Neural cell (in vitro differentiated cells): ENCODE data around the gene S100Z. TPM values are rescaled to one million over a fixed set of nuclear protein-coding genes. Genes with fewer than 3 reads are reported as not detected.

Experiments
- H2AFZ ChIP-seq: fragments of 200-600, 300-800 bp; sonication (generic), shearing (Covaris generic); 2 replicates; pipeline ENCODE4 v1.6.0; 2014; ENCODE audit warnings: low read depth, mild to moderate bottlenecking, antibody characterized with exemption, low read length, moderate library complexity
- H3F3A ChIP-seq: fragments of 200-600 bp; shearing (Covaris generic); 2 replicates; pipeline ENCODE4 v1.6.1; 2016; ENCODE audit warnings: mild to moderate bottlenecking, moderate library complexity, mixed read lengths, antibody characterized with exemption, low read length; ENCODE audit not compliant: insufficient read depth, poor library complexity, severe bottlenecking
- H3K27ac ChIP-seq: fragments of 200-600, 300-800 bp; sonication (generic), shearing (Covaris generic); 2 replicates; pipeline ENCODE4 v1.5.1; 2014; ENCODE audit warnings: mild to moderate bottlenecking, low read length, moderate library complexity
- H3K27me3 ChIP-seq: fragments of 300-800, 200-600 bp; sonication (generic), shearing (Covaris generic); 2 replicates; pipeline ENCODE4 v1.6.0; 2014; ENCODE audit warnings: mild to moderate bottlenecking, low read depth, low read length, moderate library complexity; ENCODE audit not compliant: insufficient read depth
- H3K36me3 ChIP-seq: fragments of 300-800, 200-600 bp; sonication (generic), shearing (Covaris generic); 2 replicates; pipeline ENCODE4 v1.5.1; 2014; ENCODE audit warnings: mild to moderate bottlenecking, antibody characterized with exemption, low read length, moderate library complexity; ENCODE audit not compliant: insufficient read depth
- H3K4me2 ChIP-seq: fragments of 300-800, 200-600 bp; sonication (generic), shearing (Covaris generic); 2 replicates; pipeline ENCODE4 v1.6.0; 2014; ENCODE audit warnings: mild to moderate bottlenecking, low read length
- H3K4me3 ChIP-seq: fragments of 300-800, 200-600 bp; sonication (generic), shearing (Covaris generic); 2 replicates; pipeline ENCODE4 v1.5.1; 2014; ENCODE audit warnings: mild to moderate bottlenecking, low read length, moderate library complexity
- H3K79me2 ChIP-seq: fragments of 200-600 bp; shearing (Covaris generic); replicated peaks from 2 replicates; pipeline ENCODE4 v1.6.0; 2014; ENCODE audit warnings: mild to moderate bottlenecking, low read length, moderate library complexity; ENCODE audit not compliant: insufficient read depth
- H3K9ac ChIP-seq: fragments of 300-800, 200-600 bp; sonication (generic), shearing (Covaris generic); 2 replicates; pipeline ENCODE4 v1.6.1; 2016; ENCODE audit warnings: mild to moderate bottlenecking, low read length, mixed read lengths
- H3K9me2 ChIP-seq: fragments of 200-600 bp; shearing (Covaris generic); 2 replicates; pipeline ENCODE4 v1.6.1; 2016; ENCODE audit warnings: mild to moderate bottlenecking, low read length, mixed read lengths; ENCODE audit not compliant: insufficient read depth
- H3K9me3 ChIP-seq: fragments of 200-600, 300-800 bp; sonication (generic), shearing (Covaris generic); 2 replicates; pipeline ENCODE4 v1.6.1; 2016; ENCODE audit warnings: mild to moderate bottlenecking, mixed run types, low read length, moderate library complexity, mixed read lengths
- H4K20me1 ChIP-seq: fragments of 200-600 bp; shearing (Covaris generic); 2 replicates; pipeline ENCODE4 v1.6.1; 2016; ENCODE audit warnings: mild to moderate bottlenecking, mixed run types; ENCODE audit not compliant: insufficient read depth
- EP300 ChIP-seq: fragments of 450-650 bp; conservative IDR thresholded peaks from 2 replicates; pipeline ENCODE4 v1.6.1; 2014; ENCODE audit warnings: antibody characterized with exemption, mild to moderate bottlenecking, moderate library complexity; ENCODE audit not compliant: poor library complexity, severe bottlenecking
- EZH2 ChIP-seq: fragments of 200-600, 300-800 bp; shearing (Covaris generic), sonication (generic); IDR thresholded peaks from 2 replicates; pipeline ENCODE4 v1.6.1; 2014; ENCODE audit warnings: antibody characterized with exemption, low read length, borderline replicate concordance, mild to moderate bottlenecking; ENCODE audit not compliant: insufficient read depth, poor library complexity, severe bottlenecking
- MXI1 ChIP-seq: fragments of 450-650 bp; conservative IDR thresholded peaks from 2 replicates; pipeline ENCODE4 v1.6.1; 2014; ENCODE audit warnings: antibody characterized with exemption, mild to moderate bottlenecking; ENCODE audit not compliant: poor library complexity, severe bottlenecking
- POLR2AphosphoS5 ChIP-seq: IDR thresholded peaks from 2 replicates; pipeline ENCODE4 v1.6.1; 2012
- RAD21 ChIP-seq: fragments of 450-650 bp; conservative IDR thresholded peaks from 2 replicates; pipeline ENCODE4 v1.6.1; 2014; ENCODE audit warnings: antibody characterized with exemption, mild to moderate bottlenecking, moderate library complexity
- SMC3 ChIP-seq: fragments of 450-650 bp; conservative IDR thresholded peaks from 2 replicates; pipeline ENCODE4 v1.6.1; 2014; ENCODE audit warnings: antibody characterized with exemption, mild to moderate bottlenecking, moderate library complexity; ENCODE audit not compliant: poor library complexity
- TAF1 ChIP-seq: IDR thresholded peaks from 2 replicates; pipeline ENCODE4 v1.6.1; 2012; ENCODE audit warnings: low read depth
- polyA plus RNA-seq: library from polyadenylated mRNA; depleted of rRNA; stranded (reverse); fragments of >200 nt; gene quantifications from 2 replicates; pipeline ENCODE4 v1.2.3, GENCODE V29; 2014
- TF ChIP-seq, protein P1 (sequence below): fragments of 450-650 bp; IDR thresholded peaks from 2 replicates; pipeline ENCODE4 v1.5.1; 2014; ENCODE audit warnings: antibody characterized with exemption, mild to moderate bottlenecking, moderate library complexity; ENCODE audit not compliant: poor library complexity, severe bottlenecking
- TF ChIP-seq, protein P2 (sequence below): IDR thresholded peaks from 2 replicates; pipeline ENCODE4 v1.6.1; 2012; ENCODE audit warnings: borderline replicate concordance

Gene S100Z
- polyA plus RNA-seq, 1 donor from 2014 or later, result not detected

- Histone ChIP-seq H3K9ac (no peak overlapping the region), H3F3A (no peaks in the 10 kb centered on the region), H3K27me3 (peaks cover 7% of the 10 kb centered on the region), H4K20me1 (no peaks in the 10 kb centered on the region), H2AFZ (no peak overlapping the region), H3K27ac (no peak overlapping the region), H3K4me3 (no peak overlapping the region), H3K9me3 (no peaks in the 10 kb centered on the region), H3K79me2 (no peaks in the 10 kb centered on the region), H3K9me2 (no peaks in the 10 kb centered on the region), H3K36me3 (no peaks in the 10 kb centered on the region), H3K4me2 (no peak overlapping the region)
- TF ChIP-seq RAD21 (no peak), POLR2AphosphoS5 (no peak), EZH2 (no peak), MXI1 (no peak), TAF1 (no peak), EP300 (no peak), SMC3 (no peak)
- TF ChIP-seq, protein P1, sequence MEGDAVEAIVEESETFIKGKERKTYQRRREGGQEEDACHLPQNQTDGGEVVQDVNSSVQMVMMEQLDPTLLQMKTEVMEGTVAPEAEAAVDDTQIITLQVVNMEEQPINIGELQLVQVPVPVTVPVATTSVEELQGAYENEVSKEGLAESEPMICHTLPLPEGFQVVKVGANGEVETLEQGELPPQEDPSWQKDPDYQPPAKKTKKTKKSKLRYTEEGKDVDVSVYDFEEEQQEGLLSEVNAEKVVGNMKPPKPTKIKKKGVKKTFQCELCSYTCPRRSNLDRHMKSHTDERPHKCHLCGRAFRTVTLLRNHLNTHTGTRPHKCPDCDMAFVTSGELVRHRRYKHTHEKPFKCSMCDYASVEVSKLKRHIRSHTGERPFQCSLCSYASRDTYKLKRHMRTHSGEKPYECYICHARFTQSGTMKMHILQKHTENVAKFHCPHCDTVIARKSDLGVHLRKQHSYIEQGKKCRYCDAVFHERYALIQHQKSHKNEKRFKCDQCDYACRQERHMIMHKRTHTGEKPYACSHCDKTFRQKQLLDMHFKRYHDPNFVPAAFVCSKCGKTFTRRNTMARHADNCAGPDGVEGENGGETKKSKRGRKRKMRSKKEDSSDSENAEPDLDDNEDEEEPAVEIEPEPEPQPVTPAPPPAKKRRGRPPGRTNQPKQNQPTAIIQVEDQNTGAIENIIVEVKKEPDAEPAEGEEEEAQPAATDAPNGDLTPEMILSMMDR, result no peak
- TF ChIP-seq, protein P2, sequence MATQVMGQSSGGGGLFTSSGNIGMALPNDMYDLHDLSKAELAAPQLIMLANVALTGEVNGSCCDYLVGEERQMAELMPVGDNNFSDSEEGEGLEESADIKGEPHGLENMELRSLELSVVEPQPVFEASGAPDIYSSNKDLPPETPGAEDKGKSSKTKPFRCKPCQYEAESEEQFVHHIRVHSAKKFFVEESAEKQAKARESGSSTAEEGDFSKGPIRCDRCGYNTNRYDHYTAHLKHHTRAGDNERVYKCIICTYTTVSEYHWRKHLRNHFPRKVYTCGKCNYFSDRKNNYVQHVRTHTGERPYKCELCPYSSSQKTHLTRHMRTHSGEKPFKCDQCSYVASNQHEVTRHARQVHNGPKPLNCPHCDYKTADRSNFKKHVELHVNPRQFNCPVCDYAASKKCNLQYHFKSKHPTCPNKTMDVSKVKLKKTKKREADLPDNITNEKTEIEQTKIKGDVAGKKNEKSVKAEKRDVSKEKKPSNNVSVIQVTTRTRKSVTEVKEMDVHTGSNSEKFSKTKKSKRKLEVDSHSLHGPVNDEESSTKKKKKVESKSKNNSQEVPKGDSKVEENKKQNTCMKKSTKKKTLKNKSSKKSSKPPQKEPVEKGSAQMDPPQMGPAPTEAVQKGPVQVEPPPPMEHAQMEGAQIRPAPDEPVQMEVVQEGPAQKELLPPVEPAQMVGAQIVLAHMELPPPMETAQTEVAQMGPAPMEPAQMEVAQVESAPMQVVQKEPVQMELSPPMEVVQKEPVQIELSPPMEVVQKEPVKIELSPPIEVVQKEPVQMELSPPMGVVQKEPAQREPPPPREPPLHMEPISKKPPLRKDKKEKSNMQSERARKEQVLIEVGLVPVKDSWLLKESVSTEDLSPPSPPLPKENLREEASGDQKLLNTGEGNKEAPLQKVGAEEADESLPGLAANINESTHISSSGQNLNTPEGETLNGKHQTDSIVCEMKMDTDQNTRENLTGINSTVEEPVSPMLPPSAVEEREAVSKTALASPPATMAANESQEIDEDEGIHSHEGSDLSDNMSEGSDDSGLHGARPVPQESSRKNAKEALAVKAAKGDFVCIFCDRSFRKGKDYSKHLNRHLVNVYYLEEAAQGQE, result no peak
Observed at GRCh38 chr5:76960004-76960625, 110.3 kb downstream of the S100Z start.

GRCh38 chr5:76964060-76964459, 114.2 kb downstream of the S100Z start:
- Histone ChIP-seq H4K20me1 (no peaks in the 10 kb centered on the region), H3K9me2 (no peaks in the 10 kb centered on the region), H3K9me3 (no peaks in the 10 kb centered on the region), H3K4me3 (no peak overlapping the region), H2AFZ (no peak overlapping the region), H3F3A (no peaks in the 10 kb centered on the region), H3K4me2 (no peak overlapping the region), H3K27me3 (no peaks in the 10 kb centered on the region), H3K27ac (no peak overlapping the region), H3K36me3 (no peaks in the 10 kb centered on the region), H3K79me2 (no peaks in the 10 kb centered on the region), H3K9ac (no peak overlapping the region)
- TF ChIP-seq EP300 (no peak), RAD21 (no peak), SMC3 (no peak), TAF1 (no peak), POLR2AphosphoS5 (no peak), EZH2 (no peak), MXI1 (no peak)
- TF ChIP-seq, protein P1, result no peak
- TF ChIP-seq, protein P2, result no peak
